Embryonic facial prominence (tissue), 1 donor: ENCODE results near the gene HS1BP3.

Experiments used
- DNase-seq: peaks from one replicate; pipeline ENCODE4 v3.0.0-alpha.2; 2016; ENCODE audit errors: extremely low spot score

The HS1BP3 gene

GRCh38 chr2:20571231-20571630 lies 79.7 kb downstream of the HS1BP3 start:
- no peak for DNase-seq

GRCh38 chr2:20570249-20570648 lies 80.6 kb downstream of the HS1BP3 start:
- DNase-seq, result no peak

DNA sequence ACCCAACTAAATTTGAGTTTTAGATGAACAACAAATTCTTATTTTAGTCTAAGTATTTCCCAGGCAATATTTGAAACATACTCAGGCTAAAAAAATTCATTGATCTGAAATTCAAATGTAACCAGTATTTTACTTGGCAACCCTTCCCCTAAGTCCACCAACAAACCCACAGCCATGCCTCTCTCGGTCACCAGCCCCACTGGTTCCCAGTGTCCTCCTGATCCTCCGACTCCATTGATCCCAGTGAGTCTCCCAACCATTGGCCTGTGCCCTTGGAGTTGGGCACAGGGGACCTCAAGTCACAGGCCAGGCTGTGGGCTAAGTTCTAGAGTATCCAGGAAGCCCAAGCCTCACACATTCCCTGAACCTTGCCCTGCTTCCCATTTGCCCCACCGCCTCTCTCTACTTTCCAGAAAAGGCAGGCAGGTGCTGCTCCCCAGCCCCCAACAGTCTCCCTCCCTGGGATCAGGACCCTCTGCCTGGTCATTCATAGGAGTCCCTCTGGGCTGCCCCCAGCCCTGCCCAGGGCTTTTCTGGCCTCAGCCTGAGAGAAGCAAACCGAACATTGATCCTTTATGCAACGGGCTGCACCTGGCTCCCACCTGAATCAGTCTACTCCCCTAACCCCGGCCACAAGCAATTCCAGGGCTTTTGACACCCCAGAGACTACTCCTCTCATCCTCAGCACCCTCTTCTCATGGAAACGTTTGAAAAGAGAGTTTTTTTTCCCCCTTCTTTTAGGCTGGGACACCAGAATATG lies 81.3 kb downstream of the HS1BP3 start:
- no peak for DNase-seq

DNA sequence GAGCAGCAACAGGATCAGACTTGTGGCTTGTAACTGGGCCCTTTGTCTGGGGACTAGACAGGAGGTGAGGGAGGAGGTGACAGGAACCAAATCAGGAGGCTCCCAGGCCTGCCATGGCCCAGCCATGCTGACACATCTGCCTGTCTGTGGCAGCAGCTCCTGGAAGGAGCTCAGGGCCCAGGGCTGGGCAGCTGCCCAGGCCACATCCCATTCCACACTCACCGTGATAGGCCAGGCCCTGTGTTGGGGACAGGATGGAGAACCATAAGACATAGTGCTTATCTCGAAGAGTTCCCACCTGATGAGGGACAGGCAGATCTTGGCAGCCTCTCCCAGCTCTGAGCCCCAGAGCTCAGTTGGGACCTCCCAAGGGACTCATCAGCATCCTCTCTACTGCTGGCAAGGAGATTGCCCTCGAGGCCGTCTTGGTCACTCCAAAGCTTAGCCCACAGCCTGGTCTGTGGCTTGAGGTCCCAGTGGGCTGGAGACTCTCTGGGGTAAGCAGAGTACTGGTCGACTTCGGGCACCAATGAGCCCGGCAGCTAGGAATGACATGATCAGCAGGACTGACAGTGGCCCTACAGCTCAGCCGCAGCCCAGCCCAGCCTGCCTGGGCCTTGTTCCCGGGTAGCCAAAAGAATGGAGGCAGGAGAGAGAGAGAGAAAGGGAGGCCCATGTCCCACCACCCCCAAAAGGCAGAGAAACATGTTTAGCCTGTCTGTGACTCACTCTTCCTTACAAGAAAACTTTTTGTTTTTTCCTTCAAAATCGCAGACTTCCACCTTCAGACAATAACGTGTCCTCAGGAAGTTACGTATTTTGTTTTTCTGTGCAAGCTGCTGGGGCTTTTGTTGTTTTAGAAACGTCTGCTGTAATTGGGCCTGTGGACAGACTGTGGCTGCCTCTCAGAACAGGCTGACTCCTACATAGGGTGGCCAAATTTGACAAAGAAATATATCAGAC lies 82.1 kb downstream of the HS1BP3 start:
- no peak for DNase-seq

DNA sequence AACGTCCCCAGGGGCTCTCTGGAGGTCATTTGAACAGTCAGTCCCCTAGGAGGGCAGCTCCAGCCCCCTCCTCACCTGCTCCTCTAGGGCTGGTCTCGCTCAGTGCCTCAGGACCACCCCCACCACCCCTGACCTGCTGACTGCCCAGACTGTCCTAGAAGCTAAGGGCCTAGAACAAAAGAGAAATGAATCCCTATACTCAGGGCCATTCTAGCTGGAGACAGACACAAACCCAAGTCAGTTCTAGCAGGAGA lies 83.0 kb downstream of the HS1BP3 start:
- no peak for DNase-seq
